ENCODE data around the gene IMMP2L.

- TF ChIP-seq CTCF (IDR thresholded peaks at IDR 0.05) = no peak
- no peak for TF ChIP-seq POLR2A (IDR thresholded peaks at IDR 0.05)
These were observed 174.3 kb downstream of the IMMP2L start for GRCh38 chr7:111388016-111388415.

Measured in uterus (tissue), 2 donors.